Measurements from ENCODE around the gene DENND1A.
"Not testable (repeated sequence)": the region's sequence is repeated elsewhere in the genome, so short reads cannot be mapped to it uniquely, and the experiment has no call there.

DNA sequence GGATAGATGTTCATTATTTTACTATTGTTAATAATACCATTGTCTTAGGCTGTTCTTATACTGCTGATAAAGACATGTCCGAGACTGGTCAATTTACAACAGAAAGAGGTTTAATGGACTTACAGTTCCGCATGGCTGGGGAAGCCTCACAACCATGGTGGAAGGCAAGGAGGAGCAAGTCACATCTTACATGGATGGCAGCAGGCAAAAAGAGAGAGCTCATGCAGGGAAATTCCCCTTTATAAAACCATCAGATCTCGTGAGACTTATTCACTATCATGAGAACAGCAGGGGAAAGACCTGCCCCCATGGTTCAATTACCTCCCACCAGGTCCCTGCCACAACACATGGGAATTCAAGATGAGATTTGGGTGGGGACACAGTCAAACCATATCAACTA, 6.6 kb upstream of the DENND1A start:
- TF ChIP-seq, protein P1, sequence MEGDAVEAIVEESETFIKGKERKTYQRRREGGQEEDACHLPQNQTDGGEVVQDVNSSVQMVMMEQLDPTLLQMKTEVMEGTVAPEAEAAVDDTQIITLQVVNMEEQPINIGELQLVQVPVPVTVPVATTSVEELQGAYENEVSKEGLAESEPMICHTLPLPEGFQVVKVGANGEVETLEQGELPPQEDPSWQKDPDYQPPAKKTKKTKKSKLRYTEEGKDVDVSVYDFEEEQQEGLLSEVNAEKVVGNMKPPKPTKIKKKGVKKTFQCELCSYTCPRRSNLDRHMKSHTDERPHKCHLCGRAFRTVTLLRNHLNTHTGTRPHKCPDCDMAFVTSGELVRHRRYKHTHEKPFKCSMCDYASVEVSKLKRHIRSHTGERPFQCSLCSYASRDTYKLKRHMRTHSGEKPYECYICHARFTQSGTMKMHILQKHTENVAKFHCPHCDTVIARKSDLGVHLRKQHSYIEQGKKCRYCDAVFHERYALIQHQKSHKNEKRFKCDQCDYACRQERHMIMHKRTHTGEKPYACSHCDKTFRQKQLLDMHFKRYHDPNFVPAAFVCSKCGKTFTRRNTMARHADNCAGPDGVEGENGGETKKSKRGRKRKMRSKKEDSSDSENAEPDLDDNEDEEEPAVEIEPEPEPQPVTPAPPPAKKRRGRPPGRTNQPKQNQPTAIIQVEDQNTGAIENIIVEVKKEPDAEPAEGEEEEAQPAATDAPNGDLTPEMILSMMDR (IDR thresholded peaks at IDR 0.05; ENCODE audit: low read depth, low read length, missing input control) = not testable (repeated sequence)
- not testable (repeated sequence) for TF ChIP-seq RAD21, FOXA1, SP1 (IDR thresholded peaks at IDR 0.05)
- TF ChIP-seq, protein P2, sequence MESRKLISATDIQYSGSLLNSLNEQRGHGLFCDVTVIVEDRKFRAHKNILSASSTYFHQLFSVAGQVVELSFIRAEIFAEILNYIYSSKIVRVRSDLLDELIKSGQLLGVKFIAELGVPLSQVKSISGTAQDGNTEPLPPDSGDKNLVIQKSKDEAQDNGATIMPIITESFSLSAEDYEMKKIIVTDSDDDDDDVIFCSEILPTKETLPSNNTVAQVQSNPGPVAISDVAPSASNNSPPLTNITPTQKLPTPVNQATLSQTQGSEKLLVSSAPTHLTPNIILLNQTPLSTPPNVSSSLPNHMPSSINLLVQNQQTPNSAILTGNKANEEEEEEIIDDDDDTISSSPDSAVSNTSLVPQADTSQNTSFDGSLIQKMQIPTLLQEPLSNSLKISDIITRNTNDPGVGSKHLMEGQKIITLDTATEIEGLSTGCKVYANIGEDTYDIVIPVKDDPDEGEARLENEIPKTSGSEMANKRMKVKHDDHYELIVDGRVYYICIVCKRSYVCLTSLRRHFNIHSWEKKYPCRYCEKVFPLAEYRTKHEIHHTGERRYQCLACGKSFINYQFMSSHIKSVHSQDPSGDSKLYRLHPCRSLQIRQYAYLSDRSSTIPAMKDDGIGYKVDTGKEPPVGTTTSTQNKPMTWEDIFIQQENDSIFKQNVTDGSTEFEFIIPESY (IDR thresholded peaks at IDR 0.05) = not testable (repeated sequence)
